Activated T-cell treated with anti-CD3 and anti-CD28 coated beads for 48 hours (primary cell): Measurements from ENCODE around the gene AP2A2.

ENCODE experiments used
- DNase-seq: peaks from one replicate; pipeline ENCODE4 v3.0.0-alpha.2; 2020; ENCODE audit warnings: low read depth

The AP2A2 gene

GRCh38 chr11:924406-925157 is 1.1 kb upstream of the AP2A2 start:
- DNase-seq: no peak

- no peak for DNase-seq
Measured at GRCh38 chr11:925158-925495, 543 bp upstream of the AP2A2 start.

GRCh38 chr11:926341-926916 is 759 bp downstream of the AP2A2 start:
- DNase-seq: no peak

GRCh38 chr11:927871-928270 is 2.2 kb downstream of the AP2A2 start:
- DNase-seq: no peak

DNA sequence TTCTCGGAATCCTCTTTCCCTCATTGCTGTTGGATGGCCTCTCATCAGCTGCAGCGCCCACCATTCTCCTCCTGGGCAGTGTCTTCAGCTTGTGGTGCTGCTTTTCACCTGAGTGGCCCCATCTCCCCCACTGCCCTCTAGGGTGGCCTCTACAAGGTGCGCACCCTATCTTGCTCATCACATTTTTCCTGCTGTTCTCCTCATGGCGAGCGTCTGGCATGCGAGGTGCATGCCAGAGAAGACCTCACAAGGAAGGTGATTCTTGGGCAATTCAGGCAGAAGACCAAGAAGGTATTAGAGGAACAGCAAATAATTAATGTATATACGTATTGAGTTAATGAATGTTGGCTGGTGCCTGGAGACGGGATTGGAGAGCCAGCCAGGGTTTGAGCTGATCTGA is 3.1 kb downstream of the AP2A2 start:
- no peak for DNase-seq

GRCh38 chr11:929405-929804 is 3.7 kb downstream of the AP2A2 start:
- no peak for DNase-seq

GRCh38 chr11:931385-931784 is 5.7 kb downstream of the AP2A2 start:
- DNase-seq: no peak

DNA sequence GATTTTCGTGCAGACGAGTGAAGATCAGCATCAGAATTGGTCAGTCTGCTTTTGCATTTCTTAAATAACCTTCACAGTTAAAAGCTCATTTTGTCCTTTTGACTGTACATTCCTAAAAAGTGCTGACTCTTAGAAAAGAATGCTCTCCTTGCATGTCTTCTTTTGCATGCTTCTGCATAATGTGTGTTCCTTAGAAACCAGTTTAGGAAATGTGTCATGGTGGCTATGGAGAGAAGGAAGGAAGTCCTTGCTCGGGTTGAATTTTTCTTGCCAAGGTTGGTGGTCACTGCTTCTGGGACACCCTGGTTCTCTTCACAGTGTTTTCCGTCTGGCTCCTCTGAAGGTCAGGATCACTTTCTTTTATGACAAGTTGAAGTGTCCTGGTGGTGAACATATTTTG is 6.8 kb downstream of the AP2A2 start:
- no peak for DNase-seq

DNA sequence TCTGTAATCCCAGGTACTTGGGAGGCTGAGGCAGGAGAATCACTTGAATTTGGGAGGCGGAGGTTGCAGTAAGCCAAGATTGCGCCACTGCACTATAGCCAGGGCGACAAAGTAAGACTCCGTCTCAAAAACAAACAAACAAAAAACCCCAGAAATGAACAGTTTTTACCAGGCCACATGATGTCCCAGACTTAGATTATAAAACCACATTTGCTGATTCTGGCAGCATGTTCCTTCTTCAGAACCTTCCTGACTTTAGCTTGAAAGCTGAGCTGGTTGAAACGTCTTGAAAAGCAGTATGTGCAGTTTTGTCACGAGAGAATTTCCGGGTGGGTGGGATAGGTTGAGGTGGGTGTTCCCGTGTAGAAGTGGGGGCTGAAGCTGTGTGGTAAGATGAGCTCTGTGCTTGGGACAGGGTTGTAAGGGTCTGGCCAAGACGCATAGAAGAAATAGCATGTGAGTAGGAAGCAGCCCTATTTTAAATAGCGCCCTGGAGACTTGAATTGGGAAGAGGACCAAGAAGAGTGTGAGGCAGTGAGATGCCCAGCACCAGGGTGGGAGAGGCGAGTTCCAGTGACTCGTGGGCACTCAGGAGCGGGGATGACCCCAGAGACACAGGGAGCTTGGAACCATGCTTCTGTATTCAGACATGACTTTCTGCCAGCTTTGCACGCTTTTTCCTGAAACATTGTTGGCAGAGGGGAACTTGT is 7.6 kb downstream of the AP2A2 start:
- DNase-seq: no peak

DNA sequence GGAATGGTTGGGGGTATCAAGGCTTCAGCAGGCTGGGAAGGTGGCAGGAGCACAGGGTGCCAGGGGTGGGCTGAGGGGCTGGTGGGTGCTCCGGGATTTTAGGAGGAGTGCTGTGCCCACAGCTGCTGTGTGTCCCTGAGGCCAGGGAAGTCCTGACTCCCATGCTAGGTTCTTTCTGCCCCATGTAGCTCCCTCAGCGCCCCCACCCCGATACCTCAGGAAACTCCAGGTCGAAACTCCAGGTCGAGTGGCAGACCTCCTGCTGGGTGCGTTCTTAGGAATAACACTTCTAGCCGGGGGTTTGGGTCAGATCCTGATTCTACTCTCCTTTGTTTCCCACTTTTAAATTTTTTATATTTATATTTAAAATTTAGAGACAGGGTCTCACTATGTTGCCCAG is 8.3 kb downstream of the AP2A2 start:
- DNase-seq: no peak

- no peak for DNase-seq
Measured at GRCh38 chr11:934527-934926, 8.9 kb downstream of the AP2A2 start.

- DNase-seq: no peak
Measured at GRCh38 chr11:936199-936598, 10.5 kb downstream of the AP2A2 start.

DNA sequence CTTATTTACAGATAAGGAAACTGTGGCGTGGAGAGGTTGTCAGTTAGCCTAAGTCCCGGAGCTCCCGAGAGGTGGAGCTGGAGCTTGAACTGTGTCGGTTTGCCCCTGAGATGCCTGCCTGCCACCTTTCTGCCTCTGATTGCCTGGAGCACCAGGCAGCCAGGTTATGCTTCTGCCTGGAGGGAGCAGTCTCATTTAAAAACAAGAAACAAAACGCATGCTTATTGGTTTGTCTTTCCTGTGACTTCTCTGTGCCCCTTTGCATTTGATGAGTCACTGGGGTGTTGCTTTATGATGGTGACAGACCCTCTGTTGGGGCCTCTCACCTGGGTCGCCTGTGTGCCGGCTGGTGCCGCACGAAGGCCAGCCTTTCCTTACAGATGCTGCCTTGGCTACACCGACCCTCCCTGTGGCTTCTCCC is 12.2 kb downstream of the AP2A2 start:
- no peak for DNase-seq

DNA sequence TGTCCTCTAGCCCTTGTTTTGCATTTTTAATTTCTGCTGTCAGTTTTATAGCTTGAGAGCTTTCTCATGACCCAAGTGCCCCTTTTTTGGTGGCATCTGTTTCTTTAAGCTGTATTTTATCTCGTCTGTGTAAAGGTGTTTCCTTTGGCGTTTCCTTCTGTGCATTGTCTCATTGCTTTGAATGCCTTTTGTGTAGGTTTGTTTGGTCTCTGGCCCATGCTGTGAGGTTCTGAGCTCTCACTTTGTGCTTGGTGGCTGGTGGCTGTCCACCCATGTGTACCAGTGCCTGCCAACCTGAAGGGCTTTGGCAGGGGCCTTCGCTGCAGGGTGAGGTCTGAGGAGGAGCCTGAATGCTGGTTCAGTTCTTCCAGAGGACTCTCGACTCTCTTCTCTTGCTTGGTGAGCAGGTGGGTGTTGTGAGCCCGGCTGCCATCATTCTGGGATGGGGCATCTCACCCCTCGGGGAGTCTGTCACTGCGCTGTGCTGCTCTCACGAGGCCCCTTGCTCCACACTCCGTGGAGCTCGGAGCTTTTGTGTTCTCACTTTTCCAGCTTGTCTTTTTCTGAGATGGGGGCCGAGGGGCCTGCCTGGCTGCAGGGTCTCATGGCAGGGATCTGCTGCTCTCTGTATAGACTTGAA is 14.9 kb downstream of the AP2A2 start:
- DNase-seq: no peak

DNA sequence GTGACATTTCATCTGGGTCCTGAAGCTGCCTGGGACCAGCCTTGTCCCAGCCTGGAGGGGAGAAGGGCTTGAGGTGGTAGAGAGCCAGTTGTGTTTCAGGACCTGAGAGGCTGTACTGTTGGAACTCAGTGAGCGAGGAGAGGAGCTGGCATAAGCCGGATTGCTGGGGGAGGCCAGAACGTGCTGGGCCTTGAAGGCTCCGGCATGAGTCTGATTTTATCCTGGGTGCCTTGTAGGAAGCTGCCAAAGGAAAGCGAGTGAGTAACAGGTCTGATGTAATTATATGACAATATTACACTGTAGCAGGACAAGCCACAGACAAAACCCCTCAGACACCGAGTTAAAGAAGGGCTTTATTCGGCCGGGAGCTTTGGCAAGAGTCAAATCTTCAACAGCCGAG is 17.2 kb downstream of the AP2A2 start:
- DNase-seq: no peak

GRCh38 chr11:944711-945470 is 19.2 kb downstream of the AP2A2 start:
- DNase-seq: no peak

DNA sequence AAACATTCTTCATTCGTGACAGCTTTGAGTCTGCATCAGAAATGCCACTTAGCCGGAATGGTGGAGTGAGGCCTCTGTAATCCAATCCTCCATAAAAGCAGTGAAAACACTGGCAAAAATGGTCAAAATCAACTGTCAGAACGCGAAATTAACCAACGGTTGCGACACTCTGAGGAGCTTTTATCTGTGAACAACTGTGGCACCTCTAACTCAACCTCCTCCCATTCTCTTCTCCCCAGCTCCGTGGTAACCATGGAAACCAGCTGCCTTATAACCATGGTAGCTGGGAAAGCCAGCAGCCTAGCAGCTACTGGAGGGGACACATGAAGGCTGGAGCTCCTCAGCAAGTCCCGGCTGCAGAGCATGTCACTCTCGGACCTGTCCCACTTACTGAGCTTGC is 20.3 kb downstream of the AP2A2 start:
- DNase-seq: no peak

DNA sequence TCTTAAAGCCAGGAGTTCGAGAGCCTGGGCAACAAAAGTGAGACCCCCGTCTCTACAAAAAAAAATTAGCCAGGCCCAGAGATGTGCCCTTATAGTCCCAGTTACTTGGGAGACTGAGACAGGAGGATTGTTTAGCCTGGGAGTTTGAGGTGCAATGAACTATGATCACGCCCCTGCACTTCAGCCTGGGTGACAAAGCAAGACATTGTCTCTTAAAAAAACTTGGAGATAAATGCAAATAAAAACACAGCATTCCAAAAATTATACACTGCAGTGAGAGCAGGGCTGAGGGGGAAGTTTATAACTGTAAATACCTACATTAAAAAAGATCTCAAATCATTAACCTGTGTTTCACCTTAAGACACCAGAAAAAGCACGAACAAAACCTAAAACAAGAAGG is 22.1 kb downstream of the AP2A2 start:
- no peak for DNase-seq

DNA sequence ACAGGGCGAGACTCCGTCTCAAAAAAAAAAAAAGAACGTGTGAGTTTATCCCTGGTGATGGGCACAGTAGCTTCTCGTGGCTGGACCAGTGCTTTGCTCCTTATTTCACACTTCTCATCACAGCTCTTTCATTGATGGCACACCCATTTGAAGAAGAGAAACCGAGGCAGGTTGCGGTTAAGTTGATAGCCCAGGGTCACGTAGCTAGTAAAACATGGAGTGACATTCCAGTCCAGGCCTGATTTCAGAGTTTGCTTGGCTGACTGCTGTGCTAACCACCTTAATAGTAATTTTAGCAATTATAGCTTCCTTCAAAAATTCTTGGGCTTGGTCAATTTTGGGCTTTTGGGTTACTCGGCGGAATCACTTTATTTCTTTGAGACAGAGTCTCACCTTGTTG is 25.8 kb downstream of the AP2A2 start:
- DNase-seq: no peak

DNA sequence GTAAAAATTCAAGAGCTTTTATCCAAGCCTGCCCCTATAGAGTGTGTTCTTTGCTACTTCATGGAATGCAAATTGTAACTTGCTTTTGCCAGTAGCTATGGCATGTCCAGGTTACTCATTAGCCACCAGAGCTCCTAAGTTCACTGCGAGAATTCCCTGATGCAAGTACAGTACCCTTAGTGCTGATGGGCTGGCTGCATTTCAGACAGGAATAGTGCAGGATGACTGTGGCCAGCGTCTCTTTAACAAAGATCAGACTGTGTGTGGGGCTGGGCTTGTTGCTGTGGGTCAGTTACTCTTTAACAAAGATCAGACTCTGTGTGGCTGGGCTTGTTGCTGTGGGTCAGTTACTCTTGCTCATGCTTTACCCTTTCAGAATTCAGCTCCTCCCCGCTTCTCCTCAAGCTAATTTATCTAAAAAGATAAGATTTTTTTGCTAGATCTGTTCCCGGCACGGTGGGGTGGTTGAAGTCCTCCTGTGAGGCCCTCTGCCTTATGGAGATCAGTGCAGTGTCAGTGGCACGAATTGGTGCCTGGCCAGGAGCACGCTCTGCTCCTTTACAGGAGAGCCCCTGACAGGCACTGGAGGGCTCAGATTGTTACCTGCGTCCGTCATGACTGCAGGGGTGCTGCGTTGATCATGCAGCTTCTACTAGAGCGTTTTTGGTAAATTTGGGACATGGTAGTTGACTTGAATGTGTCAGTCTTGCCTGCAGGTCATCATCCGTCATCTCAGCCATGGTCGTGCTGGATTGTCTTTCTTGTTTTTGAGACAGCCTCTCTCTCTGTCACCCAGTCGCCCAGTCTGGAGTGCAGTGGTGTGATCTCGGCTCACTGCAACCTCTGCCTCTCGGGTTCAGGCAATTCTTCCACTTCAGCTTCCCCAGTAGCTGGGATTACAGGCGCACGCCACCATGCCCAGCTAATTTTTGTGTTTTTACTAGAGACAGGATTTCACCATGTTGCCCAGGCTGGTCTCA is 27.0 kb downstream of the AP2A2 start:
- no peak for DNase-seq

DNA sequence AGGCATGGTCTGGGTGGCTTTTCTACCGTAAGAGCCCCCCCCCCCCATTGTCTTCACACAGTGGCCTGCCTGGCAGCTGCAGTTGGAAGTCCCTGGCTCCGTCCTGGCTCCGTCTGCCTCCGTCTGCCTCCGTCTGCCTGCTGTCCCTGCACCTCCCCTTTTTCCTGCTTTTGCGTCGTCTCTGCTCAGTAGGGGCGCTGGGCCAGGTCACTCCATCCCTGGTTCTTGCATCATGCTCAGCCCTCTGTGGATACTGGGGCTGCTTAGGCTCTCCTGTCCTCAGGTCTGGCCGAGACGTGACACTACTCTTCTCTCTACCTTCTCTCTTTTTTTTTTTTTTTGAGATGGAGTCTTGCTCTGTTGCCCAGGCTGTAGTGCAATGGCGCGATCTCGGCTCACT is 27.8 kb downstream of the AP2A2 start:
- no peak for DNase-seq
